ENCODE data around the gene MAN1A1.

MAN1A1 gene

GRCh38 chr6:119330520-119331113 lies 18.9 kb downstream of the MAN1A1 start:
- Histone ChIP-seq H3K4ac (ENCODE audit: low read length) (no peak overlapping the region), H2AFZ (ENCODE audit: low read length) (no peak overlapping the region), H3K9ac (ENCODE audit: low read depth, low read length, poor library complexity) (no peak overlapping the region), H4K91ac (ENCODE audit: low read depth, low read length, poor library complexity) (no peak overlapping the region), H3K4me3 (ENCODE audit: low read length in 2 of 2) (no peak overlapping the region), H2BK15ac (ENCODE audit: low read length) (no peak overlapping the region), H3K36me3 (replicated peaks in 1 of 2; ENCODE audit: control insufficient read depth in 2 of 2, insufficient read depth in 2 of 2, low read length in 2 of 2) (no peaks in the 10 kb centered on the region), H3K23ac (ENCODE audit: low read depth, low read length, poor library complexity) (no peak overlapping the region), H3K79me1 (ENCODE audit: low read depth, low read length) (no peaks in the 10 kb centered on the region), H2BK12ac (ENCODE audit: low read length) (no peak overlapping the region), H4K8ac (ENCODE audit: low read depth, low read length) (no peak overlapping the region), H3K9me3 (replicated peaks in 1 of 2; ENCODE audit: control insufficient read depth in 2 of 2, insufficient read depth in 1 of 2, low read depth in 1 of 2, low read length in 2 of 2) (no peaks in the 10 kb centered on the region), H2BK120ac (ENCODE audit: low read depth, low read length) (no peak overlapping the region), H3K18ac (ENCODE audit: low read length) (no peak overlapping the region), H3K27ac (replicated peaks; ENCODE audit: low read length) (no peak overlapping the region), H3K4me2 (ENCODE audit: insufficient read depth, low read length, poor library complexity, severe bottlenecking) (no peak overlapping the region), H3K27me3 (ENCODE audit: control insufficient read depth in 3 of 3, insufficient read depth in 3 of 3, low read depth in 1 of 3, low read length in 3 of 3) (no peaks in the 10 kb centered on the region), H3K4me1 (ENCODE audit: control insufficient read depth in 2 of 2, insufficient read depth in 1 of 2, low read depth in 1 of 2, low read length in 2 of 2) (peaks cover 0 to 4% of the 10 kb centered on the region in 2 donors), H3K14ac (ENCODE audit: low read length) (no peak overlapping the region), H2BK5ac (ENCODE audit: low read length) (no peak overlapping the region), H2AK5ac (ENCODE audit: low read depth, low read length) (no peak overlapping the region)
- WGBS, 2 donors (ENCODE audit: extremely low coverage in 2 of 2, insufficient read length in 2 of 2, insufficient replicate concordance in 1 of 2): no CpG with 5 or more reads among the region's 4 CpGs
- DNase-seq (ENCODE audit: low spot score): no peak

GRCh38 chr6:119329794-119330180 lies 19.8 kb downstream of the MAN1A1 start:
- no peak overlapping the region for H2BK15ac ChIP-seq (ENCODE audit: low read length)
- no peak overlapping the region for H2BK12ac ChIP-seq (ENCODE audit: low read length)
- no peak overlapping the region for H2AK5ac ChIP-seq (ENCODE audit: low read depth, low read length)
- H3K27me3 ChIP-seq (ENCODE audit: control insufficient read depth in 3 of 3, insufficient read depth in 3 of 3, low read depth in 1 of 3, low read length in 3 of 3): no peaks in the 10 kb centered on the region
- no peak overlapping the region for H3K14ac ChIP-seq (ENCODE audit: low read length)
- H2BK5ac ChIP-seq (ENCODE audit: low read length): no peak overlapping the region
- no peak overlapping the region for H2AFZ ChIP-seq (ENCODE audit: low read length)
- DNase-seq (ENCODE audit: low spot score): no peak
- H3K9ac ChIP-seq (ENCODE audit: low read depth, low read length, poor library complexity): no peak overlapping the region
- H3K9me3 ChIP-seq (replicated peaks in 1 of 2; ENCODE audit: control insufficient read depth in 2 of 2, insufficient read depth in 1 of 2, low read depth in 1 of 2, low read length in 2 of 2): no peaks in the 10 kb centered on the region
- no peaks in the 10 kb centered on the region for H3K79me1 ChIP-seq (ENCODE audit: low read depth, low read length)
- H3K4me2 ChIP-seq (ENCODE audit: insufficient read depth, low read length, poor library complexity, severe bottlenecking): no peak overlapping the region
- H2BK120ac ChIP-seq (ENCODE audit: low read depth, low read length): no peak overlapping the region
- no peak overlapping the region for H3K4ac ChIP-seq (ENCODE audit: low read length)
- H3K4me3 ChIP-seq (ENCODE audit: low read length in 2 of 2): no peak overlapping the region
- no peak overlapping the region for H4K91ac ChIP-seq (ENCODE audit: low read depth, low read length, poor library complexity)
- H3K4me1 ChIP-seq (ENCODE audit: control insufficient read depth in 2 of 2, insufficient read depth in 1 of 2, low read depth in 1 of 2, low read length in 2 of 2): peaks cover 0 to 4% of the 10 kb centered on the region in 2 donors
- H3K23ac ChIP-seq (ENCODE audit: low read depth, low read length, poor library complexity): no peak overlapping the region
- no peak overlapping the region for H4K8ac ChIP-seq (ENCODE audit: low read depth, low read length)
- H3K27ac ChIP-seq (replicated peaks; ENCODE audit: low read length): no peak overlapping the region
- no peak overlapping the region for H3K18ac ChIP-seq (ENCODE audit: low read length)
- no peaks in the 10 kb centered on the region for H3K36me3 ChIP-seq (replicated peaks in 1 of 2; ENCODE audit: control insufficient read depth in 2 of 2, insufficient read depth in 2 of 2, low read length in 2 of 2)

- Histone ChIP-seq H3K9me3 (replicated peaks in 1 of 2; ENCODE audit: control insufficient read depth in 2 of 2, insufficient read depth in 1 of 2, low read depth in 1 of 2, low read length in 2 of 2) (no peaks in the 10 kb centered on the region), H3K23ac (ENCODE audit: low read depth, low read length, poor library complexity) (no peak overlapping the region), H2BK12ac (ENCODE audit: low read length) (no peak overlapping the region), H3K9ac (ENCODE audit: low read depth, low read length, poor library complexity) (no peak overlapping the region), H3K27ac (replicated peaks; ENCODE audit: low read length) (no peak overlapping the region), H2AFZ (ENCODE audit: low read length) (no peak overlapping the region), H4K91ac (ENCODE audit: low read depth, low read length, poor library complexity) (no peak overlapping the region), H3K79me1 (ENCODE audit: low read depth, low read length) (no peaks in the 10 kb centered on the region), H3K4ac (ENCODE audit: low read length) (no peak overlapping the region), H3K4me3 (ENCODE audit: low read length in 2 of 2) (no peak overlapping the region), H2BK120ac (ENCODE audit: low read depth, low read length) (no peak overlapping the region), H3K14ac (ENCODE audit: low read length) (no peak overlapping the region), H3K27me3 (ENCODE audit: control insufficient read depth in 3 of 3, insufficient read depth in 3 of 3, low read depth in 1 of 3, low read length in 3 of 3) (no peaks in the 10 kb centered on the region), H2BK5ac (ENCODE audit: low read length) (no peak overlapping the region), H2AK5ac (ENCODE audit: low read depth, low read length) (no peak overlapping the region), H3K36me3 (replicated peaks in 1 of 2; ENCODE audit: control insufficient read depth in 2 of 2, insufficient read depth in 2 of 2, low read length in 2 of 2) (no peaks in the 10 kb centered on the region), H3K18ac (ENCODE audit: low read length) (no peak overlapping the region), H2BK15ac (ENCODE audit: low read length) (no peak overlapping the region), H4K8ac (ENCODE audit: low read depth, low read length) (no peak overlapping the region), H3K4me2 (ENCODE audit: insufficient read depth, low read length, poor library complexity, severe bottlenecking) (no peak overlapping the region), H3K4me1 (ENCODE audit: control insufficient read depth in 2 of 2, insufficient read depth in 1 of 2, low read depth in 1 of 2, low read length in 2 of 2) (peaks cover 0 to 4% of the 10 kb centered on the region in 2 donors)
- no peak for DNase-seq (ENCODE audit: low spot score)
- WGBS, 2 donors (ENCODE audit: extremely low coverage in 2 of 2, insufficient read length in 2 of 2, insufficient replicate concordance in 1 of 2): no CpG with 5 or more reads among the region's 4 CpGs
These were observed 20.4 kb downstream of the MAN1A1 start for GRCh38 chr6:119328892-119329793.

- no peak overlapping the region for H3K4ac ChIP-seq (ENCODE audit: low read length)
- no peak for DNase-seq (ENCODE audit: low spot score)
- H2AFZ ChIP-seq (ENCODE audit: low read length): no peak overlapping the region
- no peak overlapping the region for H2BK15ac ChIP-seq (ENCODE audit: low read length)
- no peak overlapping the region for H3K23ac ChIP-seq (ENCODE audit: low read depth, low read length, poor library complexity)
- no peak overlapping the region for H3K4me2 ChIP-seq (ENCODE audit: insufficient read depth, low read length, poor library complexity, severe bottlenecking)
- H2BK5ac ChIP-seq (ENCODE audit: low read length): no peak overlapping the region
- no peak overlapping the region for H4K8ac ChIP-seq (ENCODE audit: low read depth, low read length)
- H3K4me1 ChIP-seq (ENCODE audit: control insufficient read depth in 2 of 2, insufficient read depth in 1 of 2, low read depth in 1 of 2, low read length in 2 of 2): peaks cover 0 to 4% of the 10 kb centered on the region in 2 donors
- H3K79me1 ChIP-seq (ENCODE audit: low read depth, low read length): no peaks in the 10 kb centered on the region
- no peak overlapping the region for H3K9ac ChIP-seq (ENCODE audit: low read depth, low read length, poor library complexity)
- no peak overlapping the region for H3K4me3 ChIP-seq (ENCODE audit: low read length in 2 of 2)
- H3K27ac ChIP-seq (replicated peaks; ENCODE audit: low read length): no peak overlapping the region
- no peaks in the 10 kb centered on the region for H3K9me3 ChIP-seq (replicated peaks in 1 of 2; ENCODE audit: control insufficient read depth in 2 of 2, insufficient read depth in 1 of 2, low read depth in 1 of 2, low read length in 2 of 2)
- no peak overlapping the region for H4K91ac ChIP-seq (ENCODE audit: low read depth, low read length, poor library complexity)
- H2AK5ac ChIP-seq (ENCODE audit: low read depth, low read length): no peak overlapping the region
- H2BK12ac ChIP-seq (ENCODE audit: low read length): no peak overlapping the region
- no peaks in the 10 kb centered on the region for H3K27me3 ChIP-seq (ENCODE audit: control insufficient read depth in 3 of 3, insufficient read depth in 3 of 3, low read depth in 1 of 3, low read length in 3 of 3)
- H3K18ac ChIP-seq (ENCODE audit: low read length): no peak overlapping the region
- WGBS, 2 donors (ENCODE audit: extremely low coverage in 2 of 2, insufficient read length in 2 of 2, insufficient replicate concordance in 1 of 2): no CpG with 5 or more reads among the region's 2 CpGs
- no peak overlapping the region for H2BK120ac ChIP-seq (ENCODE audit: low read depth, low read length)
- H3K14ac ChIP-seq (ENCODE audit: low read length): no peak overlapping the region
- no peaks in the 10 kb centered on the region for H3K36me3 ChIP-seq (replicated peaks in 1 of 2; ENCODE audit: control insufficient read depth in 2 of 2, insufficient read depth in 2 of 2, low read length in 2 of 2)
These were observed 21.3 kb downstream of the MAN1A1 start for GRCh38 chr6:119328254-119328653.
